OCI-LY7 (cell line): ENCODE data around the gene INTS2.

Source experiments
- CTCF ChIP-seq: fragments of 200-600 bp; sonication (generic); conservative IDR thresholded peaks from 2 replicates; pipeline ENCODE4 v1.5.1; 2014; ENCODE audit warnings: mild to moderate bottlenecking, antibody characterized with exemption, low read length, moderate library complexity, mixed read lengths
- EZH2phosphoT487 ChIP-seq: fragments of 200-600 bp; sonication (generic); IDR thresholded peaks from 2 replicates; pipeline ENCODE4 v1.6.1; 2018; ENCODE audit warnings: low read depth, borderline replicate concordance, mild to moderate bottlenecking, mixed run types, antibody characterized with exemption, low read length, moderate library complexity, mixed read lengths

GRCh38 chr17:61877837-61878236, 49.9 kb downstream of the INTS2 start:
- no peak for TF ChIP-seq CTCF
- TF ChIP-seq EZH2phosphoT487 = no peak
